Lung (tissue), 12 donors: Measurements from ENCODE around the gene LMOD2. TPM values are rescaled to one million over a fixed set of nuclear protein-coding genes. Genes with fewer than 3 reads are reported as not detected.

ENCODE experiments used
- ATAC-seq: fragments of 200-7000 bp; cut with Tn5 transposase; one replicate; pipeline ENCODE4 v1.9.1; 2020; ENCODE audit warnings: moderate number of reproducible peaks; ENCODE audit not compliant: insufficient read depth, low FRiP score
- DNase-seq, 3 donors: peaks; one replicate each; pipeline ENCODE4 v3.0.0-alpha.2; 2013 to 2017
- H3K27ac ChIP-seq, 2 donors: one replicate each; pipeline ENCODE4 v1.5.1; 2013; ENCODE audit warnings: mild to moderate bottlenecking in 2 of 2, moderate library complexity in 2 of 2, control low read depth in 1 of 2, inconsistent platforms in 1 of 2, low read depth in 1 of 2, low read length in 1 of 2
- H3K27me3 ChIP-seq, 3 donors: one replicate each; pipeline ENCODE4 v1.5.1; 2013; ENCODE audit warnings: low read length in 2 of 3; ENCODE audit not compliant: control insufficient read depth in 3 of 3, insufficient read depth in 3 of 3
- H3K36me3 ChIP-seq, 4 donors: one replicate each; pipeline ENCODE4 v1.5.1; 2013; ENCODE audit warnings: low read length in 4 of 4, mild to moderate bottlenecking in 1 of 4, moderate library complexity in 1 of 4; ENCODE audit not compliant: control insufficient read depth in 4 of 4, insufficient read depth in 4 of 4
- H3K4me1 ChIP-seq, 5 donors: one replicate each; pipeline ENCODE4 v1.5.1; 2013; ENCODE audit warnings: low read length in 5 of 5, mild to moderate bottlenecking in 2 of 5, moderate library complexity in 1 of 5; ENCODE audit not compliant: control insufficient read depth in 5 of 5, insufficient read depth in 5 of 5
- H3K4me3 ChIP-seq: one replicate; pipeline ENCODE4 v1.5.1; 2013; ENCODE audit warnings: mild to moderate bottlenecking, control low read depth, moderate library complexity
- H3K9ac ChIP-seq, 2 donors: one replicate each; pipeline ENCODE4 v1.5.1; 2013; ENCODE audit warnings: low read length in 2 of 2, control low read depth in 1 of 2; ENCODE audit not compliant: insufficient read depth in 1 of 2
- H3K9me3 ChIP-seq, 4 donors: one replicate each; pipeline ENCODE4 v1.5.1; 2013; ENCODE audit warnings: low read length in 3 of 4, mild to moderate bottlenecking in 1 of 4, moderate library complexity in 1 of 4; ENCODE audit not compliant: control insufficient read depth in 4 of 4, insufficient read depth in 3 of 4
- CTCF ChIP-seq: IDR thresholded peaks from 2 replicates; pipeline ENCODE4 v1.5.1; 2012; ENCODE audit warnings: mild to moderate bottlenecking; ENCODE audit errors: control extremely low read depth, extremely low read depth
- WGBS, 2 donors: extraction: QIAGEN DNeasy Blood & Tissue Kit; methylation state at CpG; one replicate each; pipeline ENCODE4 v1.1.7; 2013; 5-methylcytosine and 5-hydroxymethylcytosine counted together
- polyA plus RNA-seq, 2 donors: library from polyadenylated mRNA; stranded (reverse); fragments of 200-250 nt; gene quantifications; one replicate each; pipeline ENCODE4 v1.2.1, GENCODE V29; 2013
- total RNA-seq, 2 donors: library from RNA; depleted of rRNA in 1 of 2; stranded (reverse); fragments of >200 nt in 1 of 2; gene quantifications; one replicate each; pipeline ENCODE4 v1.2.1, GENCODE V29; 2014 to 2021
- donor health status: control.
- donor health status: control.
- donor health status: Bipolar disorder and iron deficiency.
- donor health status: healthy.
- donor health status: DM: yes; HTN: yes; CAD: no.

The LMOD2 gene
- total and polyA plus RNA-seq, 4 donors: 1.1 TPM; not detected in 3

DNA sequence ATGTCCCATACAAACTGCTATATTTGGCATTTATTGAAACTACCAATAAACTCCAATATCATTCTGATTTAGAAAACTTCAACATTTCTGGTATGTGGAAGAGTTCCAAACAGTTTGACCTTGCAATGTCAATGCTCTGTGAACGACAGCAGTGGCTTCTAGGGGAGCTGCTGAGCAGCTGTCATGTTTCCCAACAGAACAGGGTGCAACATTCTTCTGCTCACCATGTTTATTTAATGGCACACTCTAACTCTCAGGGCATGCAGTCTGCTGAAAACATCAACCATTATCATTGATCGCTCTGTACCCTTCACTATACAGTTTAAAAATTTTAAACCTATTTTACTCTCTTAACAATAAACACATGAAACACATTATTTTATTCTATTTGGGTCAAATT lies 25.9 kb downstream of the LMOD2 start:
- H3K27me3 ChIP-seq: no peaks in the 10 kb centered on the region
- peak; percentile 20 to 53 (median 41) for DNase-seq
- 52 to 63% methylated on average over 2 of the region's 2 CpGs for WGBS, 2 donors

DNA sequence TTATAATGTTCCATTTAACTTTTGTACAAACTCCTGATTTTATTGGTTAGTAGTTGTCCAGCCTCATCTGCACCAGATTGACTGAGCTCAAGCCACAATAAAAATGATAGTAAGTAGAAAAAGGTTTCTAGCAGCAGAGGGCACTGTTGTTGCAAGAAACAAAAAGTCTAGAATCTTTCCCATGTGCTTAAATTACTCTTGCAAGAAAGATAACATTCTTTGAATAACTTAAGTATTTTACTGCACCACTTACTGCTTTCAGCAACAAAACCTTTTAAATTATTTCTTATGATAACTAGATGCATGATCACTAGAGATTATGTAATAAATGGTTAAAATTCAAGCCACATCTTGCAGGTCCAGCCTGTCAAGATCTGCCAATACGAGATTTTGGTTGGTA lies 27.0 kb downstream of the LMOD2 start:
- Histone ChIP-seq H3K27ac (no peak overlapping the region), H3K36me3 (peaks cover 2 to 14% (median 8%) of the 10 kb centered on the region in 4 donors), H3K9ac (no peak overlapping the region), H3K27me3 (no peaks in the 10 kb centered on the region), H3K4me3 (no peak overlapping the region), H3K4me1 (peaks cover 0 to 25% (median 8%) of the 10 kb centered on the region in 5 donors), H3K9me3 (no peaks in the 10 kb centered on the region)
- ATAC-seq: peak; percentile 81
- 76 to 93% methylated on average over 1 of the region's 1 CpG for WGBS, 2 donors
- DNase-seq: peak; percentile 16 to 79 (median 76)
- TF ChIP-seq CTCF: no peak

More for the DNA sequence above, 25.9 kb downstream of the LMOD2 start:
- no peak overlapping the region for H3K9ac ChIP-seq
- peaks cover 0 to 7% (median 4%) of the 10 kb centered on the region in 4 donors for H3K36me3 ChIP-seq
- peaks cover 0 to 25% (median 8%) of the 10 kb centered on the region in 5 donors for H3K4me1 ChIP-seq
- H3K9me3 ChIP-seq: no peaks in the 10 kb centered on the region
- no peak overlapping the region for H3K4me3 ChIP-seq
- H3K27ac ChIP-seq: no peak overlapping the region
- ATAC-seq: no peak
- no peak for TF ChIP-seq CTCF

DNA sequence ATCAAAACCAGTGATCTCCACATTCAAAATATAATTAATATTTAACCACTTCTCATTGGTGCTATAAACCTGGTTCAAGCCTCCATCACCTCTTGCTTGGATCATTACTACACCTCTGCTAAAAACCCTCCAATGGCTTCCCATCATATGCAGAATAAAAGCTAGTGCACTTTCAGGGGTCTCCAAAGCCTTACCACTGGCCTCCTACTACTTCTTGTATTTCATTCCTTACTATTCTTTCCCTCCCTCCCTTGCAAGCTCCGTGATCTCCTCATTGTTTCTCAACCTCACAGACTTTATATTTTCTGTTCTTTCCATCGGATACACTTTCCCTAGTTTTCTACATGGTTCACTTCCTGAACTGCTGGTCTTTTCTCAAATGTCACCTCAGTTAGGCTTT lies 31.5 kb downstream of the LMOD2 start:
- WGBS, 2 donors: 95 to 98% methylated on average over 2 of the region's 2 CpGs
- TF ChIP-seq CTCF: no peak
- ATAC-seq: no peak

GRCh38 chr7:123687727-123688126 lies 32.1 kb downstream of the LMOD2 start:
- no peak overlapping the region for H3K9ac ChIP-seq
- H3K4me1 ChIP-seq: peaks cover 0 to 10% (median 0%) of the 10 kb centered on the region in 5 donors
- H3K4me3 ChIP-seq: no peak overlapping the region
- H3K9me3 ChIP-seq: no peaks in the 10 kb centered on the region
- no peak for ATAC-seq
- TF ChIP-seq CTCF: no peak
- no peak for DNase-seq
- H3K27me3 ChIP-seq: no peaks in the 10 kb centered on the region
- peaks cover 7 to 14% (median 10%) of the 10 kb centered on the region in 4 donors for H3K36me3 ChIP-seq
- WGBS, 2 donors: 90 to 98% methylated on average over 1 of the region's 1 CpG
- no peak overlapping the region for H3K27ac ChIP-seq

More for the DNA sequence above, 31.5 kb downstream of the LMOD2 start:
- Histone ChIP-seq H3K4me1 (peaks cover 0 to 13% (median under 1%) of the 10 kb centered on the region in 5 donors), H3K27ac (no peak overlapping the region), H3K27me3 (no peaks in the 10 kb centered on the region), H3K9ac (no peak overlapping the region), H3K36me3 (peaks cover 2 to 16% (median 8%) of the 10 kb centered on the region in 4 donors), H3K4me3 (no peak overlapping the region), H3K9me3 (no peaks in the 10 kb centered on the region)
- DNase-seq: no peak
